Stimulated activated CD4-positive, alpha-beta T cell treated with anti-CD3 and anti-CD28 coated beads, Interleukin-1b, Interleukin-23, amount 100 ng/mL, for 24 hours (primary cell): ENCODE data around the gene SCAF1.
"Not testable (repeated sequence)": the region's sequence is repeated elsewhere in the genome, so short reads cannot be mapped to it uniquely, and the experiment has no call there.

ENCODE experiments used
- DNase-seq, 4 experiments: peaks; one replicate each; pipeline ENCODE4 v3.0.0-alpha.2; 2020; ENCODE audit warnings: low read depth in 4 of 4, low spot score in 1 of 4

SCAF1 gene

DNA sequence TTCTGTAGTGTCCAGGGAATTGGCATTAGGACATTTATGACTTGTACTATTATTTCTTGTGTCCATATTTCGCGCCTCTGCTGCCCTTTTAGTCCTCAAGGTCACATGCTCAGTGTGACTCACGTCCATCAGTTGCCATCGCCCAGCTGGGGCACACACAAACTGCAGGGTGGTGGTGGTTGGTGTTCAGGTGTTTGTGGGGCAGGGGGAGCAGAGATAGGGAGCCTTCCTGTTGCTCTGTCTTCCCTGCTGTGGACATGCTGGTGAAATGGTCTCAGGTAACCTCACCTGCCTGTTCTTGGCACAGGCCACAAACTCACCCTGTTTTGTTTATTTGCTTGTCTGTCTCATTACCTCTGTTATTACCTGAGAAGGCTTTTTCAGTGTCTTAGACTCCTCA, 28.6 kb upstream of the SCAF1 start:
- no peak for DNase-seq

DNA sequence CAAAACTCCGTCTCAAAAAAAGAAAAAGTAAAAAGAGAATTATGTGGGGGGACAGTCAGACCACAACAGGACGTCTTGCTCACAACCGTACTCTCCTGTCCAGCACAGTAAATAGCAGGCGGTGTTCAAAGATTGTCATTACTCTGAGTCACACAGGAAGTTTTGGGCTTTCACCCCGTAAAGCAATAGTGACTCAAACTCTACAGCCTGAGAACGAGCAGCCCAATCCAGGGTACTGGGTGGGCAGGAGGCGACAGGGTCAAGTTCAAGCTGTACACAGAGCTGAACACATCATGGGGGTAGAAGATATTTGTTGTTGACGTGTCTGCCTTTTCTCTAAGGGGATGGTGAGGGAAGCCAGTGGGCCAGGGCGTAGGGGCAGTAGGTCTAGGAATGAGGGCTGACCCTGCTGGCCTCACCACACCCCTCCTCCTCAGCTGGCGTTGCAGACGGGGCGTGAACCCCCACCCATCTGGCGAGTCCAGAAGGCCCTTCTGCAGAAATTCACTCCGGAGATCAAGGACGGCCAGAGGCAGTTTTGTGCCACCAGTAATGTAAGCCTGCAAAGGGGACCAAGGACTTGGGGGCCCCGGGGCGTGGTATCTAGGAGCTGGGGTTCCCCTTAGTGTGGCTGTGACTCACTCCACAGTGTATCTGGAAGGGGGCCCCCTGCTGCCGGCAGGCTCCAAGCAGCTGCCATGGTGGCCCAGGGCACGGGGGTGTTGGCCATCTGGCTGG, 27.7 kb upstream of the SCAF1 start:
- DNase-seq, result no peak

DNA sequence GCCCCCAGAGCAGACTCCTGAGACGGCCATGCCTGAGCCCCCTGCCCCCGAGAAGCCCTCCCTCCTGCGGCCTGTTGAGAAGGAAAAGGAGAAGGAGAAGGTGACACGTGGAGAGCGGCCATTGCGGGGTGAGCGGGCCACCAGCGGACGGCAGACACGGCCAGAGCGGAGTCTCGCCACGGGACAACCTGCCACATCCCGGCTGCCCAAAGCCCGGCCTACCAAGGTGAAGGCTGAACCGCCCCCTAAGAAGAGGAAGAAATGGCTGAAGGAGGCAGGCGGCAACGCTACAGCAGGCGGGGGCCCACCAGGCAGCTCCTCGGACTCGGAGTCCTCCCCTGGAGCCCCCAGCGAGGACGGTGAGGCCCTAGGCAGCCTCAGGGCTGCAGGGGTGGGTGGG, 26.1 kb upstream of the SCAF1 start:
- no peak for DNase-seq

DNA sequence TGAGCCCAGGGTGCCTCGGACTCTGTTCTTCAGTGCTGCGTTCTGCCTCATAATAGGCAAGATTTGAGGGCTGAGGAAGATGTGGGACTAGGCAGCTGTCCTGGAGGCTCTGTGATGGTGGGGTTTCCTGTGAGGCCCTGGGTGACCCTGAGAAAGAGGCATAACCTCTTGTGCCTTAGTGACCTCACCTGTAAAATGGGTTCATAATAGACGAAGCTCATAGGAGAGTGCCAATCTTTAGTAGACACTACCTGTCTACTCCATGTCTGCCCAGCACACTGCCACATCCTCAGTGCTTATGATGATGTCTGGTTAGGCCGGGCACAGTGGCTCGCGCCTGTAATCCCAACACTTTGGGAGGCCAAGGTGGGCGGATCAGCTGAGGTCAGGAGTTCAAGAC, 25.5 kb upstream of the SCAF1 start:
- no peak for DNase-seq

DNA sequence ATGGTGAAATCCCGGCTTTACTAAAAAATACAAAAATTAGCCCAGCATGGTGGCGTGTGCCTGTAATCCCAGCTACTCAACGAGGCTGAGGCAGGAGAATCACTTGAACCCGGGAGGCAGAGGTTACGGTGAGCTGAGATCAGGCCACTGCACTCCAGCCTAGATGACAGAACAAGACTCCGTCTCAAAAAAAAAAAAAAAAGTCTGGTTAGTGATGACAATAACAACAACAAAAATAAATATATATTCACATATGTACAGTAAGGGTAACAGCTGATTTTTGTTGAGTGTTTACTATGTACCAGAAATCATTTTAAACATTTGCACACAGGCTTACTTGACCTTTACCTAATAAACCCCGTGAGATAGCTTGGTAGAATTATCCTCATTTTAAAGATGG, 25.1 kb upstream of the SCAF1 start:
- DNase-seq, result no peak

DNA sequence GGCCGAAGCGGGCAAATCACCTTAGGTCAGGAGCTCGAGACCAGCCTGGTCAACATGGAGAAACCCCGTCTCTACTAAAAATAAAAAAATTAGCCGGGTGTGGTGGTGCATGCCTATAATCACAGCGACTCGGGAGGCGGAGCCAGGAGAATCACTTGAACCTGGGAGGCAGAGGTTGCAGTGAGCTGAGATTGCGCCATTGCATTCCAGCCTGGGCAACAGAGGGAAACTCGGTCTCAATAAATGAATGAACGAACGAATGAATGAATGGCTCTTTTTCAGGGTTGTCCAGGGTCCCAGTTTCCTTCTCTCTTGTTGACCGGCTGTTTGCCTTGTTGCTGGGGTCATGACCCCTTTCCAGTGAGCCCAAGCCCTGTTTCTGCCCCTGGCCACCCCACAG, 24.1 kb upstream of the SCAF1 start:
- not testable (repeated sequence) for DNase-seq

DNA sequence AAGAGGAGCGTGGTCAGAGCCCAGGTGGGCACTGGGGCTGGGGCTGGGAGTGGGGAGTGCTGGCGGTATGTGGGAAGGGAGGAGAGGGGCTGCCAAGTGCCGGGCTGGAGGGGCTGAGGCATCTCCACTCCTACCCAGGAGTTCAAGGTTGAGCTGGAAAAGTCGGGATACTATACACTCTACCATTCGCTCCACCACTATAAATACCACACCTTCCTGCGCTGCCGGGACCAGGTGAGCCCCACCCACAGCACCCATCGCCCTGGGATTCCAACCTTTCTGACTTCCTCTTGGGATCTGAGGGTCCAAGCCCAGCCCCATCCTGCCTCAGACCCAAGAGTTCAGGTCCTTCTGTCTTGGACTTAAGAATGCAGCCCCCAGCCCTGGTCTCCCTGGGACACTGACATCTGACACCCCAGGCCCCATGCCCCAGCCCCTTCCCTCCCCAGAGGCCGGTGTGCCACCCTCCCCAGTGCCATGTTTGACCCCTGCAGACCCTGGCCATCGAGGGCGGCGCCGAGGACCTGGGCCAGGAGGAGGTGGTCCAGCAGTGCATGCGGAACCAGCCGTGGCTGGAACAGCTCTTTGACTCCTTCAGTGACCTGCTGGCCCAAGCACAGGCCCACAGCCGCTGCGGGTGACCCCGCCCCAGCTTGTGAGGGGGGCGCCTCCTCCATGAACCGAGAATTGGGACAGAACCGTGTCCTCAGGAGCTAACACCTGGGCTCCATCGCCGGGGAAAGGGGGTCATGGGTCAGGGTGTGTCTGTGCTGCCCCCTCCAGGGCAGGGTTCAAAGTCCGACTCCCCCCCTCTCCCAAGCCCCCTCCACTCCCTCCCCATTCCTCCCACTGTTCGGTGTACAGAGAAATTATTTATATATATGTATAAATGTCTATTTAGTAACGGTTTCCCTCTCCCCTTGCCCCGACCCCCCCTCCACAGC, 16.8 kb upstream of the SCAF1 start:
- DNase-seq, result no peak

DNA sequence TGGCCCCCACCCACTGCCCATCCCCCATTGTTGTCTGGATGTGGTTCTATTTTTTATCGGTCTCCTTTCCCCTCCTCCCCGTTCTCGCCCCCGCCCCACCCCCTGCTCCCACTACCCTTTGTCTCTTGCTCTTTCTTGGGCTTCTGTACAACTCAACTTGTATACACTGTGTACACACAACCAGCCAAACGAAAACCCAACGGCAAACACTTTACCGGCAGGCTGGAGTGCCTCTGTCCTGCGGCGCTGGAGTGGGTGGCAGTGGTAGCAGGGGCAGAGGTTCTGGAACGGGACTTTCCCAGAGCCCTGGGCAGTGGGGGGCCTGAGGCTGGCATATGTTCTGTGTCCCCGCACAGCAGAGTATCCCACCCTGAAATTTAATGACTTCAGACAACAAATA, 15.8 kb upstream of the SCAF1 start:
- no peak for DNase-seq

DNA sequence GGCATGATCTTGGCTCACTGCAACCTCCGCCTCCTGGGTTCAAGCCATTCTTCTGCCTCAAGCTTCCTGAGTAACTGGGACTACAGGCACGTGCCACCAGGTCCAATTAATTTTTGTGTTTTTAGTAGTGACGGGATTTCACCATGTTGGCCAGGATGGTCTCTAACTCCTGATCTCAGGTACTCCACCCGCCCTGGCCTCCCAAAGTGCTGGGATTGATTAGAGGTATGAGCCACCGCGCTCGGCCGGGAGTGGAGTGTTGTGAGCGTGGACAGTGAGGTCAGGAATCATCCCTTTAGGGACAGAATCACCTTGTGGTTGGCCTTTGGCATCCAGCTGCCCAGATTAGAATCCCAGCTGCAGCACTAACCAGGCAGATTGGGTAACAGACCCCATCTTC, 12.3 kb upstream of the SCAF1 start:
- DNase-seq, result no peak

DNA sequence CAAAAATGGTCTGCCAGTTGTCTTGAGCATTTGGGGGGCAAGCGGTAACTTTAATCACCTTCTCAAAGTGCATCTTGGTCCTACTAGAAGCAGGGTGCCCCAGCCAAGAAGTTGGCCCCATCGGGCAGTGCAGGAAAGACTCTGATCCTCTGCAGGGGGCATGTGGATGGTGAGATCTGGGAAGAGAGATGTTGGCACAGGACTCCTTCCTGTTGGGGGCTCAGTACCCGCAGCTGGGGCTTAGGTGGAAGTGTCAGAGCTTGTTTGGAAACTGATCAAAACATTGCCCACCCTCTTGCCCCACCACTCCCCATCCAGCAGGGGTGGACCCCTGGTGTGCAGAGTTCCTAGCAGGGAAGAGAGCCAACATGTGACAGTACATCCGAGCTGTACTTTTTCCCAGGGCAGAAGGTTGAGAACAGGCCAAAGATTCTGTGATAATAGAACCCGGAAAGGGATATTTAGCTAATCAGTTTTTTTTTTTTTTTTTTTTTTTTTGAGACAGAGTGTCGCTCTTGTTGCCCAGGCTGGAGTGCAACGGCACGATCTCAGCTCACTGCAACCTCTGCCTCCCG, 10.9 kb upstream of the SCAF1 start:
- no peak for DNase-seq

DNA sequence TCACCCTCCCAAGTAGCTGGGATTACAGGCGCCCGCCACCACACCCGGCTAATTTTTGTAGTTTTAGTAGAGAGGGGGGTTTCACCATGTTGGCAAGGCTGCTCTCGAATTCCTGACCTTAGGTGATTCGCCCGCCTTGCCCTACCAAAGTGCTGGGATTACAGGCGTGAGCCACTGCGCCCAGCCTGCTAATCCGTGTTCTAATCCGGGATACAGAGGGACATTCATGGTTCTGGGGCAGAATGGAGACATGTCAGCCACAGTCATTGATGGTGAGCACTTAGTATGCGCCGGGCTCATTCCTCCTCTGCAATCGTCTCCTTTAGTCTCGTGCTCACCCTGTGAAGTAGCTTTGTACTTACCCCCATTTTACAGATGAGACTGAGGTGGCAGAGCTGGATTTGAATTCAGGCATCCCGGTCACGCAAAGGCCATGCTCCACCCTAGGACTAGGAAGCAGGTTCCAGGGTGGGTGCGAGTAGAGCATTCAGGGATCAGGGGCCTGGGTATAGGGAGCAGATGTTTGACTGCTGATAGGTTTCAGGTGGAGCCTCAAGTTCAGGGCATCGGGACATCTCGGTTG, 10.3 kb upstream of the SCAF1 start:
- DNase-seq, result no peak

DNA sequence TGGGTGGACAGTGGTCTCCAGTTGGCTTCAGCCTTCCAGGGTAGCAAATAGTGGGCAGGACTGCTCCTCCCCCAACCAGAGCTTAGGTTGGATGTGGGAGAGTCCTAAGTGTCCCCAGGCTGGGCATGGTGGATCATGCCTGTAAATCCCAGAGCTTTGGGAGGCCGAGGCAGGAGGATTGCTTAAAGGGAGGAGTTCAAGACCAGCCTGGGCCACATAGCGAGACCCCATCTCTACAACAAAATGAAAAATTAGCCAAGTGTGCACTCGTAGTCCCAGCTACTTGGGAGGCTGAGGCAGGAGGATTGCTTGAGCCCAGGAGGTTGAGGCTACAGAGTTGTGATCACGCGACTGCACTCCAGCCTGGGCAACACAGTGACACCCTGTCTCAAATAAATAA, 9.4 kb upstream of the SCAF1 start:
- DNase-seq, result no peak

DNA sequence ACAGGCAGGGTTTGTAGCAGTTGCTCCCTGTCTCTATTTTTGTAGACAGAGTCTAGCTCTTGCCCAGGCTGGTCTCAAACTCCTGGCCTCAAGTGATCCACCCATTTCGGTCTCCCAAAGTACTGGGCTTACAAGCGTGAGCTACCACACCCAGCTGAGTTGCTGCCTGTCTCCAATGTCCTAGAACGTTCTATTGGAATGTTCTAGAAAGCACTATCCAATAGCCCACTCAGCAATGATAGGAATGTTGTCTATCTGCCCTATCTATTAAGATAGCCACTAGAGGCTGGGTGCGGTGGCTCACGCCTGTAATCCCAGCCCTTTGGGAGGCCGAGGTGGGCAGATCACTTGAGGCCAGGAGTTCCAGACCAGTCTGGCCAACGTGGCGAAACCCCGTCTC, 8.7 kb upstream of the SCAF1 start:
- not testable (repeated sequence) for DNase-seq

DNA sequence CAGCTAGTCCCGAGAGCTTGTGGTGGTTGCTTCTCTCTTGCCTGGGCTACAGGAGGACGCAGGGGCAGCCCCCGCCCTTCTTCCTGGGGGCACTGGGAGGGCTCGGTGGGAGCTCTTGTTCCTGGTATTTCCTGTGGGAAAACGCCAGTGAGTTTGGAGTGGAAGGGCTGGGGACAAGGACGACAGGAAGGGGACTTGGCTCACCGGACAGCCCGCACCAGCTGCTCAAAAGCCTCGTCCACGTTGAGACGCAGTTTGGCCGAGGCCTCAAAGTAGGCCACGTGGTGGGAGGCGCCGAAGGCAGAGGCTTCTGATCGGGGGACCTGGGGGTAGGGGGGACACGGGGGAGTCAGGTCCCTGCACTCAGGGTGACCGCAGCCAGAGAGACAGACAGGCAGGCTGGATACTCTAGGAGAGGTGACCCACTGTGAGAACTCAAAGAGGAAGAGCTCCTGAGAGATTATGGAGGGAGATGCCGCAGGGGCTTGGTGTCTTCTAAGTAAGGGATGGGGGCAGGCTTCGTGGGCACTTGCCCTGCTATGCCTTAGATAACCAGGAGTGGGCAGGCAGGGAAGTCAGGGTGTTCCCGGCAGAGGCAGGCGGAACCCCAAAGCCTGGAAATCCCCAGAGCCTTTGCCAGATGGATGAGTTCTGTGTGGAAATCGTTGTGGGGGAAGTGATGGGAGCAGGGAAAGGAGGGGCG, 6.3 kb upstream of the SCAF1 start:
- DNase-seq, result no peak

DNA sequence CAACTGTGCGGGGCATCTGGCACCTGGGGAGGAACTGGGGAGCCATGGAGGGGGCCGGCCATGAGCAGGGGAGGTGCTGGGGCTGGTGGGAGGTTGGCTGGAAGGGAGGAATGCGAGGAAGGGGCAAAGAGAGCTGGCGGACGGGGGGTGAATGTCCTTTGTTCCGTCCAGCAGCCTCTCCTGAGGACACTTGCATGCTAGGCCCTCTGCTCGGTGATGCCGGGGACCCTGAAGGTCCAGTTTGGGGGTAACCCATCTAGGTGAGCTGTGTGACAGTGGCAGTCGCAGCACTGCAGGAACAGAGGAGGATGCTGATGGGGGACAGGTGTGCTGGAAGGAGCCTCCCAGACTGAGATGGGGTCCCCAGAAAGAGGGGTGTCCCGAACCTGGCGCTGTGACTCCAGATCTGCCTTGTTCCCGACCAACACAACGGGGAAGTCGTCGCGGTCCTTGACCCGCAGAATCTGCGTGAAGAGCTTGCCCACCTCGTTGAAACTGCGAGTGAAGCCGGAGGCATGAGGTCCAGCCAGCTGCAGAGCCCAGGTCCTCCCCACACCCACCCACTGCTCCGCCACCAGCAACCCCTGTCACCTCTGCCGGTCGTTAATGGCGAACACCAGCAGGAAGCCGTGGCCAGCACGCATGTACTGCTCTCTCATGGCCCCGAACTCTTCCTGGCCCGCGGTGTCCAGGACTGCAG, 5.6 kb upstream of the SCAF1 start:
- DNase-seq, result no peak

DNA sequence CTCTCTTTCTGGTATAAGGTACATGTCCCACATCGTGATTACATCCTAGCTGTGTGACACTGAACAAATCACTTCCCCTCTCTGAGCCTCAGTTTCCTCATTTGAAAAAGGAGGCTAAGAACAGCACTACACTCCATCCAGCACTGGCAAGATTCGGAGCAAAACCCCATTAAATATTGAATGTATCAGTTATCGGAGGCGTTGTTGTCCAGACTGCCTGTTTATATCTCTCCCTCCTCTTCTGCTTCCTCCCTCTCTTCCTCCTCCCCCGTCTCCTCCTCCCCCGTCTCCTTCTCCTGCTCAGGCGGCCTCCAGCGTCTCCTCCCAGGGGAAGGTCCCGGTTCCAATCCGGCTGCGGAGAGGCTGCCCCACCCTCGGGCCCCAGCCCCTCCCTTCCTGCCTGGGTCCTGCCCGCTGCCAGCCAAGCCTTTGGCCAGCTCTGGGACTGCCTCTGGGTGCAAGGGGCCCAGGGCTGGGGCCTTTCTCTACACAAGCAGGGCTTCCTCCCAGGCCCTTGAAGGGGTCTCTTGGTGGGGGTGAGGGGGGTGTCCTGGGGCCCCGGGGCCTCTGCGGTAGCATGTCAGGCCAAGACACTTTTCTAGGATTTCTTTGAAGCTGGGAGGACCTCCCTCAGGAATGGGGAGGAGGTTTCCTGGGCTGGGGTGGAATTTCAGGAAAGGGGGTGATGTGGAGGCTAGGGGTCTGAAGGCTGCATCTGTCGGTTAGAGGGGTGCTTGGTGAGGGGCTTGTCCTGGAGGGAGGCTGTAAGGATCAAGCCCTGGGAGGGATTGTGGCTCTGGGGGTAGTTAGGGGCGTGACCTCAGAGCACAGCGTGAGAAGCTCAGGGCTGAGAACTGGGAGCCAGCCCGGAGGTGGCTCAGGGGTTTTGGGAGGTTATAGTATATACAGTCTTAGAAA, 3.9 kb upstream of the SCAF1 start:
- DNase-seq, result no peak

DNA sequence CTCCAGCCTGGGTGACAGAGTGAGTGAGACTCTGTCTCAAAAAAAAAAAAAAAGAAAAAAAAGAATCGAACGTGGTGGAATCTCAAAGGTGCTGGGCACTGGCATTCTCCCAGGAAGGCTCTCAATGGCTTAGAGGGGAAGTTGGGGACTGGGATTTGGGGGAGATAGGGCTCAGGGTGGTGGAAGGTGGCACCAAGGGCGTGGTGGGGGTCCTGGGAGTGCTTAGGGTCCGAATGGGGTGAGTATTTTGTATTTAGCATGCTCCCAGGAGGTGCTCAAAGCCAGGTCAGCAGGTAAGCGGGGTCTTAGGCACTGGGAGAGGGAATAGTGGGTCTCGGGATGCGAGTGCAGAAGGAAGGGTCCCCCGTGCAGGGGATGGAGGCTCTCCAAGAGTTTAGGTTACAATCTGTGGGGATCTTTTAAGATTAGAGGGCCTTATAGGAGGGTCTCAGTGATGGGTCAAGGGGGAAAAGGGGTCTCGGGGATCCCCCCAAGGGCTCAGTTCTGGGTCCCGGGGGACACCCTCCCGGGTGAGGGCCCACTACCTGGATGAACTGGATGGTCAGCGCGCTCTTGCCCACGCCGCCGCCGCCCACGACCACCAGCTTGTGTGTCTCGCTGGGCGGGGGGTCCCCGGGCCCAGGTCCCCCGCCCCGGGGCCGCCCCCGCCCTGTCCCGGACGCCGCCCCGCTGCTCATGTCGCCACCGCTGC, 2.5 kb upstream of the SCAF1 start:
- DNase-seq, result no peak

DNA sequence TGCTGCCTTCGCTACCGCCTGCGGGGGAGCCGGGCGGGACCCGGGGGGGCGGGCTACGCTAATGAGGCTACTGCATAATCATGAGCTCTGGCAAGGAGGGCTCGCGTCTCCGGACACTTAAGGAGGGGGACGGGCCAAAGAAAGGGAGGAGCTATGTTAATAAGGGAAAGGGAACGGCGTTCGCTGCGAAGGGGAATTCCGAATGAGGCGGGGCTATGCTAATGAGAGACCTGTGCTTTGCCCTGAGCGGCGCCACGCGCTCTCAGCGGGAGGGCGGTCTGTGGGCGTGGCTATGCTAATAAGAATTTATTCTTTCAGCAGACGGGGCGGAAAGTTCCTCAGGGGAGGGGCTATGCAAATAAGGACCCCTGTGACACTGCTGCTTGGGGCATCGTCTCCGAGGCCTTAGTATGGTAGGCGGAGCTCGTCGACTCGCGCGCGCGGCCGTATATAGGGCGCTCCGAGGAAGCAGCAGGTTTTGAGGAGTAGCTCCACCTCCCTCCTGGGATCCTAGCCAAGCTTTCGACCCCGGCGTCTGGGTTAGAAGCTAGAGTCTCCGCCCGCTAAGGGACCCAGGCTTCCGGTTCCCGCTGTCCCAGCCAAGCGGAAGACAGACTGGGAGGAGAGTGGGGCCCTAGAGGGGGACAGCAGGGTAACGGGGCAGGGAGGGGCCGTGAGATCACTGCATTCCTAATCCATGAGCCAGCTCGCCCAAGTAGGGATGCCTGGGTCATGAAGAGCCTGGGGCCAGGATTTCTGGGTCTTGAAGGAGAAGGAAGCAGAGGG, 1.7 kb upstream of the SCAF1 start, which contains the start of gene RRAS:
RRAS (minus strand) TSS at position 31 of the 786 bp plus-strand sequence. CDS start 45 bp downstream, outside the sequence.
- DNase-seq, result peak; percentile 99 to 100 (median 100)
